ENCODE measurements around the gene BANF2. TPM values are rescaled to one million over a fixed set of nuclear protein-coding genes. Genes with fewer than 3 reads are reported as not detected.

BANF2 gene
- polyA plus RNA-seq, 1 of the 3 experiments (the other 2 are of a cell fraction): not detected

DNA sequence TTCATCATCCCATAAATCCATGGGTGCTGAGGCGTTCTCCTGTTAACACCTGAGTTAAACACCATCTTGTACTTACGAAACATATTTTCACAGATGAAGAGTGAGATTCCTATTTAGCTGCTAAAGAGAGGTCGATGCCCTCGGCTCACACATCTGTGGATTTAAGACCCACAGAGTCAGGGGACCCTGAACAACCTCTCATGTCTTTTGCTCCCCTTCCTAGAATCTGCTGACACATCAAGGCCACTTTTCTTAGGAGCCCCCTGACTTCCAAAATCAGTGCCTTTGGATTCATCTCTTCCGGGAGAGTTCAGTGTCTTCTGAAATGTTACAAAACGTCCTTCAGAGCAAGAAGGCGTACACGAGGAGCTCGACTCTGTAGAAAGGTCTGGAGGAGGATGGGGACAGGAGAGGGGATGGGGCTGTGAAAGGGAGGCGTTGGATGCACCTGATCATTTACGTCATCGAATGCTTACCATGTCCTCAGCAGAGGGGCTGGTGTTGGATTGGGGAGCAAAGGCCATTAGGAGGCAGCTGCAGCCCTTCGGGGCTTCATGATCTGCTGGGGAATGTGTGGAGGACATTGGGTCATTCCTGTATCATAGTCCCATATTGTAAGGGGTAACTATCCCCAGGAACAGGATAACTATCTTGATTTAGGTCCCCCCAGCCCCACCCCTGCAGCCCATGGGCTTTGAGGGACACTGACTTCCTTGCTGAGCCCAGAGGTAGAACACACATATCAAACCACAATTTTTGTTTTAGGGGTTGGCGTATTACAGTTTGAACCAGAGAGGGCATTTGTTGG, 22.9 kb downstream of the BANF2 start:
- Histone ChIP-seq H3K79me2 (ENCODE audit: insufficient read depth) (no peaks in the 10 kb centered on the region), H3K4me2 (no peak overlapping the region), H3K27ac (ENCODE audit: low read depth in 2 of 2, low read length in 1 of 2) (no peak overlapping the region), H3K36me3 (replicated peaks in 1 of 2; ENCODE audit: control insufficient read depth in 1 of 2, insufficient read depth in 2 of 2, low read length in 1 of 2) (no peaks in the 10 kb centered on the region), H3F3A (replicated peaks; ENCODE audit: insufficient read depth) (no peaks in the 10 kb centered on the region), H3K4me3 (ENCODE audit: low read depth in 2 of 2, low read length in 1 of 2) (no peak overlapping the region), H3K27me3 (ENCODE audit: insufficient read depth) (peaks cover 4% of the 10 kb centered on the region; the same call in 1 of the 2 replicates), H3K9me3 (no peaks in the 10 kb centered on the region), H2AFZ (ENCODE audit: low read depth) (no peak overlapping the region), H3K4me1 (ENCODE audit: control insufficient read depth in 1 of 2, insufficient read depth in 2 of 2, low read depth in 1 of 2, low read length in 1 of 2) (no peaks in the 10 kb centered on the region; a peak in 1 of 4 replicates), H4K20me1 (ENCODE audit: insufficient read depth) (no peaks in the 10 kb centered on the region), H3K9me2 (no peaks in the 10 kb centered on the region), H3K9ac (no peak overlapping the region)
- DNase-seq: no peak
- TF ChIP-seq, protein P1, sequence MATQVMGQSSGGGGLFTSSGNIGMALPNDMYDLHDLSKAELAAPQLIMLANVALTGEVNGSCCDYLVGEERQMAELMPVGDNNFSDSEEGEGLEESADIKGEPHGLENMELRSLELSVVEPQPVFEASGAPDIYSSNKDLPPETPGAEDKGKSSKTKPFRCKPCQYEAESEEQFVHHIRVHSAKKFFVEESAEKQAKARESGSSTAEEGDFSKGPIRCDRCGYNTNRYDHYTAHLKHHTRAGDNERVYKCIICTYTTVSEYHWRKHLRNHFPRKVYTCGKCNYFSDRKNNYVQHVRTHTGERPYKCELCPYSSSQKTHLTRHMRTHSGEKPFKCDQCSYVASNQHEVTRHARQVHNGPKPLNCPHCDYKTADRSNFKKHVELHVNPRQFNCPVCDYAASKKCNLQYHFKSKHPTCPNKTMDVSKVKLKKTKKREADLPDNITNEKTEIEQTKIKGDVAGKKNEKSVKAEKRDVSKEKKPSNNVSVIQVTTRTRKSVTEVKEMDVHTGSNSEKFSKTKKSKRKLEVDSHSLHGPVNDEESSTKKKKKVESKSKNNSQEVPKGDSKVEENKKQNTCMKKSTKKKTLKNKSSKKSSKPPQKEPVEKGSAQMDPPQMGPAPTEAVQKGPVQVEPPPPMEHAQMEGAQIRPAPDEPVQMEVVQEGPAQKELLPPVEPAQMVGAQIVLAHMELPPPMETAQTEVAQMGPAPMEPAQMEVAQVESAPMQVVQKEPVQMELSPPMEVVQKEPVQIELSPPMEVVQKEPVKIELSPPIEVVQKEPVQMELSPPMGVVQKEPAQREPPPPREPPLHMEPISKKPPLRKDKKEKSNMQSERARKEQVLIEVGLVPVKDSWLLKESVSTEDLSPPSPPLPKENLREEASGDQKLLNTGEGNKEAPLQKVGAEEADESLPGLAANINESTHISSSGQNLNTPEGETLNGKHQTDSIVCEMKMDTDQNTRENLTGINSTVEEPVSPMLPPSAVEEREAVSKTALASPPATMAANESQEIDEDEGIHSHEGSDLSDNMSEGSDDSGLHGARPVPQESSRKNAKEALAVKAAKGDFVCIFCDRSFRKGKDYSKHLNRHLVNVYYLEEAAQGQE (IDR thresholded peaks at IDR 0.05; ENCODE audit: low read depth, low read length): no peak
- no peak for TF ChIP-seq ELF1 (IDR thresholded peaks at IDR 0.05)
- no peak for TF ChIP-seq RAD21 (IDR thresholded peaks at IDR 0.05; ENCODE audit: low read length)
- no peak for TF ChIP-seq JUND (IDR thresholded peaks at IDR 0.05)
- TF ChIP-seq, protein P2, sequence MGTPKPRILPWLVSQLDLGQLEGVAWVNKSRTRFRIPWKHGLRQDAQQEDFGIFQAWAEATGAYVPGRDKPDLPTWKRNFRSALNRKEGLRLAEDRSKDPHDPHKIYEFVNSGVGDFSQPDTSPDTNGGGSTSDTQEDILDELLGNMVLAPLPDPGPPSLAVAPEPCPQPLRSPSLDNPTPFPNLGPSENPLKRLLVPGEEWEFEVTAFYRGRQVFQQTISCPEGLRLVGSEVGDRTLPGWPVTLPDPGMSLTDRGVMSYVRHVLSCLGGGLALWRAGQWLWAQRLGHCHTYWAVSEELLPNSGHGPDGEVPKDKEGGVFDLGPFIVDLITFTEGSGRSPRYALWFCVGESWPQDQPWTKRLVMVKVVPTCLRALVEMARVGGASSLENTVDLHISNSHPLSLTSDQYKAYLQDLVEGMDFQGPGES (IDR thresholded peaks at IDR 0.05; ENCODE audit: low read depth, low read length): no peak
- TF ChIP-seq RXRA (IDR thresholded peaks at IDR 0.05; ENCODE audit: borderline replicate concordance, low read depth): no peak
- TF ChIP-seq, protein P3, sequence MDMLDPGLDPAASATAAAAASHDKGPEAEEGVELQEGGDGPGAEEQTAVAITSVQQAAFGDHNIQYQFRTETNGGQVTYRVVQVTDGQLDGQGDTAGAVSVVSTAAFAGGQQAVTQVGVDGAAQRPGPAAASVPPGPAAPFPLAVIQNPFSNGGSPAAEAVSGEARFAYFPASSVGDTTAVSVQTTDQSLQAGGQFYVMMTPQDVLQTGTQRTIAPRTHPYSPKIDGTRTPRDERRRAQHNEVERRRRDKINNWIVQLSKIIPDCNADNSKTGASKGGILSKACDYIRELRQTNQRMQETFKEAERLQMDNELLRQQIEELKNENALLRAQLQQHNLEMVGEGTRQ (IDR thresholded peaks at IDR 0.05; ENCODE audit: borderline replicate concordance, low read depth, low read length): no peak
- no peak for TF ChIP-seq YY1 (IDR thresholded peaks at IDR 0.05; ENCODE audit: low read depth)
- TF ChIP-seq EZH2phosphoT487 (IDR thresholded peaks at IDR 0.05; ENCODE audit: borderline replicate concordance, low read depth): no peak
- no peak for TF ChIP-seq RFX5 (IDR thresholded peaks at IDR 0.05; ENCODE audit: low read length)
- no peak for TF ChIP-seq EP300 (IDR thresholded peaks at IDR 0.05; ENCODE audit: borderline replicate concordance in 1 of 2, low read depth in 1 of 2, low read length in 1 of 2)
- no peak for TF ChIP-seq MEF2A (IDR thresholded peaks at IDR 0.05; ENCODE audit: borderline replicate concordance, low read depth)
- TF ChIP-seq POLR2AphosphoS5 (IDR thresholded peaks at IDR 0.05; ENCODE audit: low read depth, low read length): no peak
- ChIA-PET POLR2A (no interaction called here), CTCF (interaction anchor here (1.9 kb wide), 1 partner anchor 40 kb away, joined by 6 read pairs; the partner anchor contains the start of gene RRBP1)
- 41% methylated on average over 14 of the region's 14 CpGs for whole genome bisulfite sequencing (ENCODE audit: low lambda C conversion rate)
